ENCODE data around the gene PPP1R13L.

- TF ChIP-seq EZH2phosphoT487 (IDR thresholded peaks at IDR 0.05; ENCODE audit: borderline replicate concordance, low read length) (no peak), CTCF (conservative IDR thresholded peaks at IDR 0.05; ENCODE audit: low read depth, low read length) (no peak)
Measured at GRCh38 chr19:45344621-45345505, 60.0 kb downstream of the PPP1R13L start.
